Astrocyte (in vitro differentiated cells and primary cell): ENCODE results near the gene ASCC2. TPM values are rescaled to one million over a fixed set of nuclear protein-coding genes. Genes with fewer than 3 reads are reported as not detected.

Experiments used
- DNase-seq: peaks from one replicate; pipeline ENCODE4 v3.0.0-alpha.2; 2010; ENCODE audit warnings: low read depth
- FAIRE-seq: peaks from 2 replicates; lab custom pipeline; 2011; peaks lifted over from hg19 to GRCh38; lab: Jason Lieb, UNC
- H2AFZ ChIP-seq: 2 replicates; pipeline ENCODE4 v1.6.0; 2012; ENCODE audit warnings: low read depth, low read length, inconsistent platforms
- H3K27ac ChIP-seq: 2 replicates; pipeline ENCODE4 v1.5.1; 2011; ENCODE audit warnings: low read depth, low read length, inconsistent platforms
- H3K27me3 ChIP-seq: 2 replicates; pipeline ENCODE4 v1.6.0; 2011; ENCODE audit warnings: low read length, inconsistent platforms; ENCODE audit not compliant: insufficient read depth
- H3K36me3 ChIP-seq: 2 replicates; pipeline ENCODE4 v1.5.1; 2011; ENCODE audit warnings: low read length, inconsistent platforms; ENCODE audit not compliant: insufficient read depth
- H3K4me1 ChIP-seq: 2 replicates; pipeline ENCODE4 v1.5.1; 2011; ENCODE audit warnings: low read length, inconsistent platforms; ENCODE audit not compliant: insufficient read depth
- H3K4me2 ChIP-seq: 2 replicates; pipeline ENCODE4 v1.6.0; 2012; ENCODE audit warnings: low read length, inconsistent platforms
- H3K4me3 ChIP-seq: 2 replicates; pipeline ENCODE4 v1.5.1; 2011; ENCODE audit warnings: low read depth, mild to moderate bottlenecking, low read length, inconsistent platforms; ENCODE audit not compliant: insufficient read depth
- H3K79me2 ChIP-seq: 2 replicates; pipeline ENCODE4 v1.6.0; 2012; ENCODE audit warnings: mild to moderate bottlenecking, low read length, inconsistent platforms; ENCODE audit not compliant: insufficient read depth
- H3K9ac ChIP-seq: 2 replicates; pipeline ENCODE4 v1.6.0; 2012; ENCODE audit warnings: mild to moderate bottlenecking, low read length, inconsistent platforms
- H3K9me3 ChIP-seq: 2 replicates; pipeline ENCODE4 v1.5.1; 2012; ENCODE audit warnings: low read depth, mild to moderate bottlenecking, low read length, inconsistent platforms; ENCODE audit not compliant: insufficient read depth
- H4K20me1 ChIP-seq: 2 replicates; pipeline ENCODE4 v1.6.0; 2012; ENCODE audit warnings: low read length, inconsistent platforms; ENCODE audit not compliant: insufficient read depth
- H3K27ac Mint-ChIP-seq: one replicate; pipeline ENCODE4 v1.8.0; 2021; ENCODE audit warnings: mild to moderate bottlenecking, mixed read lengths; ENCODE audit not compliant: unreplicated experiment
- H3K27me3 Mint-ChIP-seq: one replicate; pipeline ENCODE4 v1.8.0; 2021; ENCODE audit warnings: low read depth, mixed read lengths; ENCODE audit not compliant: unreplicated experiment
- H3K36me3 Mint-ChIP-seq: one replicate; pipeline ENCODE4 v1.8.0; 2021; ENCODE audit warnings: low read depth, mixed read lengths; ENCODE audit not compliant: unreplicated experiment
- H3K4me1 Mint-ChIP-seq: one replicate; pipeline ENCODE4 v1.8.0; 2021; ENCODE audit warnings: low read depth, mixed read lengths; ENCODE audit not compliant: unreplicated experiment
- H3K4me3 Mint-ChIP-seq: one replicate; pipeline ENCODE4 v1.8.0; 2021; ENCODE audit warnings: mild to moderate bottlenecking, moderate library complexity, mixed read lengths; ENCODE audit not compliant: unreplicated experiment
- H3K9me3 Mint-ChIP-seq: one replicate; pipeline ENCODE4 v1.8.0; 2021; ENCODE audit warnings: mild to moderate bottlenecking, mixed read lengths; ENCODE audit not compliant: unreplicated experiment
- CTCF ChIP-seq: IDR thresholded peaks from 2 replicates; pipeline ENCODE4 v1.5.1; 2011; ENCODE audit warnings: low read depth, mild to moderate bottlenecking, inconsistent platforms, low read length, moderate library complexity; ENCODE audit not compliant: insufficient read depth
- EZH2 ChIP-seq: IDR thresholded peaks from 2 replicates; pipeline ENCODE4 v1.6.1; 2012; ENCODE audit warnings: mild to moderate bottlenecking, low read length, inconsistent platforms; ENCODE audit not compliant: insufficient read depth
- total RNA-seq: library from RNA; stranded (reverse); gene quantifications from 2 replicates; pipeline ENCODE4 v1.2.1, GENCODE V29; 2021

ASCC2 gene
- total RNA-seq, 1 donor from 2014 or later = 71.2 TPM

- Mint-ChIP-seq H3K27ac (peak overlapping the region; percentile 93), H3K36me3 (no peaks in the 10 kb centered on the region), H3K27me3 (no peaks in the 10 kb centered on the region), H3K4me3 (no peak overlapping the region), H3K4me1 (peaks cover 9% of the 10 kb centered on the region), H3K9me3 (peaks cover 9% of the 10 kb centered on the region)
- Histone ChIP-seq H3K4me2 (peak overlapping the region; percentile 55), H3K36me3 (no peaks in the 10 kb centered on the region), H3K79me2 (peaks cover 8% of the 10 kb centered on the region), H3K4me3 (no peak overlapping the region), H2AFZ (no peak overlapping the region), H4K20me1 (no peaks in the 10 kb centered on the region), H3K27ac (peak overlapping the region; percentile 75), H3K9ac (peak overlapping the region; percentile 51), H3K4me1 (peaks cover 20% of the 10 kb centered on the region), H3K27me3 (no peaks in the 10 kb centered on the region), H3K9me3 (no peaks in the 10 kb centered on the region)
- FAIRE-seq (no peak), DNase-seq (no peak)
- TF ChIP-seq CTCF (no peak), EZH2 (no peak)
These were observed 4.1 kb upstream of the ASCC2 start for GRCh38 chr22:29842172-29842571.

- Histone ChIP-seq H3K9ac (no peak overlapping the region), H3K4me1 (peaks cover 24% of the 10 kb centered on the region), H3K79me2 (peaks cover 23% of the 10 kb centered on the region), H3K27ac (no peak overlapping the region), H3K4me2 (no peak overlapping the region), H3K36me3 (peaks cover under 1% of the 10 kb centered on the region), H3K4me3 (no peak overlapping the region), H4K20me1 (peaks cover 3% of the 10 kb centered on the region), H3K9me3 (no peaks in the 10 kb centered on the region), H3K27me3 (no peaks in the 10 kb centered on the region), H2AFZ (no peak overlapping the region)
- Mint-ChIP-seq H3K36me3 (no peaks in the 10 kb centered on the region), H3K4me1 (peaks cover 15% of the 10 kb centered on the region), H3K27ac (peak overlapping the region; percentile 29), H3K9me3 (peaks cover 4% of the 10 kb centered on the region), H3K4me3 (no peak overlapping the region), H3K27me3 (no peaks in the 10 kb centered on the region)
- FAIRE-seq (no peak), DNase-seq (no peak)
- TF ChIP-seq EZH2 = no peak
- no peak for TF ChIP-seq CTCF
These were observed 2.4 kb upstream of the ASCC2 start for GRCh38 chr22:29840498-29840897.

GRCh38 chr22:29839039-29839438 lies 965 bp upstream of the ASCC2 start:
- H3K4me3 ChIP-seq = no peak overlapping the region
- H3K27ac ChIP-seq = no peak overlapping the region
- H3K4me2 ChIP-seq = no peak overlapping the region
- no peaks in the 10 kb centered on the region for H3K27me3 ChIP-seq
- DNase-seq = no peak
- Mint-ChIP-seq H3K9me3 (peaks cover 4% of the 10 kb centered on the region), H3K4me3 (no peak overlapping the region), H3K4me1 (peaks cover 15% of the 10 kb centered on the region), H3K36me3 (peaks cover 1% of the 10 kb centered on the region), H3K27me3 (no peaks in the 10 kb centered on the region), H3K27ac (peak overlapping the region; percentile 14)
- H2AFZ ChIP-seq = no peak overlapping the region
- no peak overlapping the region for H3K9ac ChIP-seq
- no peaks in the 10 kb centered on the region for H3K9me3 ChIP-seq
- peaks cover 8% of the 10 kb centered on the region for H4K20me1 ChIP-seq
- no peak for TF ChIP-seq CTCF
- no peak for TF ChIP-seq EZH2
- no peak for FAIRE-seq
- peaks cover 4% of the 10 kb centered on the region for H3K36me3 ChIP-seq
- H3K79me2 ChIP-seq = peaks cover 38% of the 10 kb centered on the region
- H3K4me1 ChIP-seq = peaks cover 24% of the 10 kb centered on the region
